ENCODE results near the gene CDC34.

- TF ChIP-seq EZH2 (IDR thresholded peaks at IDR 0.05; ENCODE audit: low read depth), result no peak
- TF ChIP-seq CTCF (conservative IDR thresholded peaks at IDR 0.05), result no peak
Measured at GRCh38 chr19:533364-534058, 2.0 kb downstream of the CDC34 start.
